Activated T-cell treated with anti-CD3 and anti-CD28 coated beads, Interleukin-2, amount 50 U/mL, for 24 hours (primary cell): ENCODE measurements around the gene OR2A5.
"Not testable (repeated sequence)": the region's sequence is repeated elsewhere in the genome, so short reads cannot be mapped to it uniquely, and the experiment has no call there.

Source experiments
- DNase-seq: peaks from one replicate; pipeline ENCODE4 v3.0.0-alpha.2; 2020
- H3K27ac Mint-ChIP-seq: 2 replicates; pipeline ENCODE4 v1.8.0; 2020; ENCODE audit warnings: mild to moderate bottlenecking, mixed read lengths
- H3K27me3 Mint-ChIP-seq: 2 replicates; pipeline ENCODE4 v1.8.0; 2020; ENCODE audit warnings: mixed read lengths
- H3K36me3 Mint-ChIP-seq: 2 replicates; pipeline ENCODE4 v1.8.0; 2020; ENCODE audit warnings: low read depth, mixed read lengths
- H3K4me1 Mint-ChIP-seq: 2 replicates; pipeline ENCODE4 v1.8.0; 2020; ENCODE audit warnings: low read depth, mixed read lengths
- H3K4me3 Mint-ChIP-seq: 2 replicates; pipeline ENCODE4 v1.8.0; 2020; ENCODE audit warnings: mild to moderate bottlenecking, moderate library complexity, mixed read lengths
- H3K9me3 Mint-ChIP-seq: 2 replicates; pipeline ENCODE4 v1.8.0; 2020; ENCODE audit warnings: mixed read lengths

OR2A5 gene

DNA sequence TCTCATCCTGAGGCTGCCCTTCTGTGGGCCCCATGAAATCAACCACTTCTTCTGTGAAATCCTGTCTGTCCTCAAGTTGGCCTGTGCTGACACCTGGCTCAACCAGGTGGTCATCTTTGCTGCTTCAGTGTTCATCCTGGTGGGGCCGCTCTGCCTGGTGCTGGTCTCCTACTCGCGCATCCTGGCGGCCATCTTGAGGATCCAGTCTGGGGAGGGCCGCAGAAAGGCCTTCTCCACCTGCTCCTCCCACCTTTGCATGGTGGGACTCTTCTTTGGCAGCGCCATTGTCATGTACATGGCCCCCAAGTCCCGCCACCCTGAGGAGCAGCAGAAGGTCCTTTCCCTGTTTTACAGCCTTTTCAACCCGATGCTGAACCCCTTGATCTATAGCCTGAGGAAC is 2.1 kb downstream of the OR2A5 start:
- peaks cover 31% of the 10 kb centered on the region for H3K27me3 Mint-ChIP-seq
- not testable (repeated sequence) for H3K36me3 Mint-ChIP-seq, H3K4me3 Mint-ChIP-seq, DNase-seq, H3K9me3 Mint-ChIP-seq, H3K27ac Mint-ChIP-seq, H3K4me1 Mint-ChIP-seq

- Mint-ChIP-seq H3K4me1 (no peaks in the 10 kb centered on the region), H3K4me3 (no peak overlapping the region), H3K27me3 (peaks cover 23% of the 10 kb centered on the region), H3K36me3 (no peaks in the 10 kb centered on the region), H3K9me3 (peaks cover 6% of the 10 kb centered on the region), H3K27ac (no peak overlapping the region)
- no peak for DNase-seq
These were observed 9.2 kb downstream of the OR2A5 start for GRCh38 chr7:144057954-144058353.

- DNase-seq = no peak
- H3K4me1 Mint-ChIP-seq = no peaks in the 10 kb centered on the region
- no peak overlapping the region for H3K4me3 Mint-ChIP-seq
- H3K27ac Mint-ChIP-seq = no peak overlapping the region
- peaks cover 29% of the 10 kb centered on the region for H3K27me3 Mint-ChIP-seq
- H3K36me3 Mint-ChIP-seq = no peaks in the 10 kb centered on the region
- peaks cover 6% of the 10 kb centered on the region for H3K9me3 Mint-ChIP-seq
These were observed 15.0 kb downstream of the OR2A5 start for GRCh38 chr7:144063710-144064109.

GRCh38 chr7:144069511-144069910 is 20.8 kb downstream of the OR2A5 start, which contains the start of gene OR2A25:
OR2A25 (plus strand) TSS chr7:144069811; CDS start chr7:144074220, 4,409 bp downstream.
- Mint-ChIP-seq H3K4me1 (no peaks in the 10 kb centered on the region), H3K4me3 (no peak within 1 kb of the TSS)

GRCh38 chr7:144069953-144070352 is 21.2 kb downstream of the OR2A5 start:
- Mint-ChIP-seq H3K4me3 (no peak overlapping the region), H3K4me1 (no peaks in the 10 kb centered on the region), H3K27ac (no peak overlapping the region), H3K9me3 (no peaks in the 10 kb centered on the region), H3K36me3 (no peaks in the 10 kb centered on the region), H3K27me3 (peaks cover 17% of the 10 kb centered on the region)
- no peak for DNase-seq

More at GRCh38 chr7:144069511-144069910, 20.8 kb downstream of the OR2A5 start, which contains the start of gene OR2A25:
- Mint-ChIP-seq H3K9me3 (no peaks in the 10 kb centered on the region), H3K27ac (no peak within 1 kb of the TSS), H3K27me3 (peaks cover 16% of the 10 kb centered on the region), H3K36me3 (no peaks in the 10 kb centered on the region)
- no peak for DNase-seq

DNA sequence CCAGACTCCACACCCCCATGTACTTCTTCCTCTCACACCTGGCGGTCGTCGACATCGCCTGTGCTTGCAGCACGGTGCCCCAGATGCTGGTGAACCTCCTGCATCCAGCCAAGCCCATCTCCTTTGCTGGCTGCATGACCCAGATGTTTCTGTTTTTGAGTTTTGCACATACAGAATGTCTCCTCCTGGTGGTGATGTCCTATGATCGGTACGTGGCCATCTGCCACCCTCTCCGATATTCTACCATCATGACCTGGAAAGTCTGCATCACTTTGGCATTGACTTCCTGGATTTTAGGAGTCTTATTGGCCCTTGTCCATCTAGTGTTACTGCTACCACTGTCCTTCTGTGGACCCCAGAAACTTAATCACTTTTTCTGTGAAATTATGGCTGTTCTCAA is 25.6 kb downstream of the OR2A5 start:
- Mint-ChIP-seq H3K36me3 (no peaks in the 10 kb centered on the region), H3K27me3 (peaks cover 11% of the 10 kb centered on the region), H3K9me3 (no peaks in the 10 kb centered on the region), H3K27ac (no peak overlapping the region), H3K4me3 (no peak overlapping the region), H3K4me1 (no peaks in the 10 kb centered on the region)
- DNase-seq = no peak

DNA sequence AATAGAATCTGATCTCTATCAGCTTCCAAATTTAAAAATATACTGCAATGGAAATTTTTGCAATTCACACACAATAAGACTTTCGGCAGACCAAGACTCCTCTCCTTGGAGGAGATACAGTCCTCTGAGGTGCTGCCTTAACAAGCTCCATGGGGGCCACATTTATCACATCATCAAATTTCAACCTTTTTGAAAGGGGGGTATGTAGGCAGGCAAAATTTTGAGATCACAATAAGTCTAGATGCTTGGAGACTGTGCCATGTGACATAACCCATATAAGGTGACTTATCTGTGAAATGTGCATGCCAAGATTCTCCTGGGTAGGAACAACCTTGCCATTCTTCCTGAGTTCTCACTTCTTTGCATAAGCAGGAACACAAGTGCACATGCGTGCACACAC is 37.2 kb downstream of the OR2A5 start, which contains the start of gene OR2A12:
Gene OR2A12, plus strand, starts transcription at position 301 of the 400 bp plus-strand sequence. CDS start 8,830 bp downstream, outside the sequence.
- peaks cover 6% of the 10 kb centered on the region for H3K9me3 Mint-ChIP-seq
- no peaks in the 10 kb centered on the region for H3K36me3 Mint-ChIP-seq

GRCh38 chr7:144086730-144087129 is 38.0 kb downstream of the OR2A5 start:
- Mint-ChIP-seq H3K9me3 (peaks cover 6% of the 10 kb centered on the region), H3K27ac (no peak overlapping the region), H3K27me3 (peaks cover 7% of the 10 kb centered on the region)

More for the DNA sequence above, 37.2 kb downstream of the OR2A5 start, which contains the start of gene OR2A12:
- no peak within 1 kb of the TSS for H3K27ac Mint-ChIP-seq
- no peak for DNase-seq
- H3K27me3 Mint-ChIP-seq = peaks cover 6% of the 10 kb centered on the region
- no peaks in the 10 kb centered on the region for H3K4me1 Mint-ChIP-seq
- no peak within 1 kb of the TSS for H3K4me3 Mint-ChIP-seq

GRCh38 chr7:144087230-144087629 is 38.5 kb downstream of the OR2A5 start:
- Mint-ChIP-seq H3K27ac (no peak overlapping the region), H3K4me1 (no peaks in the 10 kb centered on the region), H3K9me3 (peaks cover 6% of the 10 kb centered on the region), H3K36me3 (no peaks in the 10 kb centered on the region), H3K27me3 (peaks cover 7% of the 10 kb centered on the region), H3K4me3 (no peak overlapping the region)
- DNase-seq = no peak

More at GRCh38 chr7:144086730-144087129, 38.0 kb downstream of the OR2A5 start:
- H3K4me3 Mint-ChIP-seq = no peak overlapping the region
- no peaks in the 10 kb centered on the region for H3K36me3 Mint-ChIP-seq
- H3K4me1 Mint-ChIP-seq = no peaks in the 10 kb centered on the region
- no peak for DNase-seq

- H3K9me3 Mint-ChIP-seq = peaks cover 6% of the 10 kb centered on the region
- no peak overlapping the region for H3K4me3 Mint-ChIP-seq
- DNase-seq = no peak
- no peak overlapping the region for H3K27ac Mint-ChIP-seq
- H3K27me3 Mint-ChIP-seq = peaks cover 15% of the 10 kb centered on the region
- no peaks in the 10 kb centered on the region for H3K4me1 Mint-ChIP-seq
- H3K36me3 Mint-ChIP-seq = no peaks in the 10 kb centered on the region
These were observed 41.9 kb downstream of the OR2A5 start for GRCh38 chr7:144090667-144091066.

GRCh38 chr7:144098776-144099175 is 50.0 kb downstream of the OR2A5 start:
- DNase-seq = no peak
- H3K4me3 Mint-ChIP-seq = no peak overlapping the region
- H3K9me3 Mint-ChIP-seq = no peaks in the 10 kb centered on the region
- H3K27me3 Mint-ChIP-seq = peaks cover 16% of the 10 kb centered on the region
- H3K27ac Mint-ChIP-seq = no peak overlapping the region
- no peaks in the 10 kb centered on the region for H3K36me3 Mint-ChIP-seq
- H3K4me1 Mint-ChIP-seq = peaks cover 6% of the 10 kb centered on the region

GRCh38 chr7:144100607-144101006 is 51.9 kb downstream of the OR2A5 start:
- no peak for DNase-seq
- Mint-ChIP-seq H3K27me3 (peaks cover 9% of the 10 kb centered on the region), H3K9me3 (no peaks in the 10 kb centered on the region), H3K27ac (no peak overlapping the region), H3K36me3 (no peaks in the 10 kb centered on the region), H3K4me3 (no peak overlapping the region), H3K4me1 (peaks cover 6% of the 10 kb centered on the region)

GRCh38 chr7:144102041-144102440 is 53.3 kb downstream of the OR2A5 start:
- DNase-seq = no peak
- H3K27ac Mint-ChIP-seq = no peak overlapping the region
- no peaks in the 10 kb centered on the region for H3K9me3 Mint-ChIP-seq
- peaks cover 6% of the 10 kb centered on the region for H3K4me1 Mint-ChIP-seq
- no peak overlapping the region for H3K4me3 Mint-ChIP-seq
- H3K27me3 Mint-ChIP-seq = peaks cover 3% of the 10 kb centered on the region
- no peaks in the 10 kb centered on the region for H3K36me3 Mint-ChIP-seq

GRCh38 chr7:144105211-144105610 is 56.5 kb downstream of the OR2A5 start:
- H3K27ac Mint-ChIP-seq = no peak overlapping the region
- H3K4me3 Mint-ChIP-seq = no peak overlapping the region
- H3K36me3 Mint-ChIP-seq = no peaks in the 10 kb centered on the region
- H3K4me1 Mint-ChIP-seq = peaks cover 5% of the 10 kb centered on the region
- H3K27me3 Mint-ChIP-seq = peaks cover 3% of the 10 kb centered on the region
- DNase-seq = no peak
- H3K9me3 Mint-ChIP-seq = no peaks in the 10 kb centered on the region
